Breast epithelium (tissue), 3 donors: ENCODE measurements around the gene FOXL1.

Source experiments
- POLR2A ChIP-seq: fragments of 450-650 bp; IDR thresholded peaks from one replicate; pipeline ENCODE4 v1.6.1; 2016; ENCODE audit warnings: antibody characterized with exemption, mild to moderate bottlenecking, moderate library complexity
- POLR2AphosphoS5 ChIP-seq, 3 donors: sonication (generic); formaldehyde crosslinking; IDR thresholded peaks; one replicate each; pipeline ENCODE4 v1.6.1; 2017; ENCODE audit warnings: antibody characterized with exemption in 3 of 3
- TF ChIP-seq, protein P1 (sequence below), 3 donors: fragments of 450-650 bp; IDR thresholded peaks; one replicate each; pipeline ENCODE4 v1.5.1; 2016 to 2017; ENCODE audit warnings: antibody characterized with exemption in 3 of 3, mild to moderate bottlenecking in 3 of 3, moderate library complexity in 3 of 3

DNA sequence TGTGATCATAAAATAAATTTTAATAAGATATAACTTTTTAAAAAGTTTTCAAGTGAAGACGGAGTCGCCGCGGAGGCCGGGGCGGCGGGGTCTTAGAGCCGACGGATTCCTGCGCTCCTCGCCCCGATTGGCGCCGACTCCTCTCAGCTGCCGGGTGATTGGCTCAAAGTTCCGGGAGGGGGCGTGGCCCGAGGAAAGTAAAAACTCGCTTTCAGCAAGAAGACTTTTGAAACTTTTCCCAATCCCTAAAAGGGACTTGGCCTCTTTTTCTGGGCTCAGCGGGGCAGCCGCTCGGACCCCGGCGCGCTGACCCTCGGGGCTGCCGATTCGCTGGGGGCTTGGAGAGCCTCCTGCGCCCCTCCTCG, 11.8 kb upstream of the FOXL1 start, which contains the start of gene FOXC2:
- TF ChIP-seq, protein P1, sequence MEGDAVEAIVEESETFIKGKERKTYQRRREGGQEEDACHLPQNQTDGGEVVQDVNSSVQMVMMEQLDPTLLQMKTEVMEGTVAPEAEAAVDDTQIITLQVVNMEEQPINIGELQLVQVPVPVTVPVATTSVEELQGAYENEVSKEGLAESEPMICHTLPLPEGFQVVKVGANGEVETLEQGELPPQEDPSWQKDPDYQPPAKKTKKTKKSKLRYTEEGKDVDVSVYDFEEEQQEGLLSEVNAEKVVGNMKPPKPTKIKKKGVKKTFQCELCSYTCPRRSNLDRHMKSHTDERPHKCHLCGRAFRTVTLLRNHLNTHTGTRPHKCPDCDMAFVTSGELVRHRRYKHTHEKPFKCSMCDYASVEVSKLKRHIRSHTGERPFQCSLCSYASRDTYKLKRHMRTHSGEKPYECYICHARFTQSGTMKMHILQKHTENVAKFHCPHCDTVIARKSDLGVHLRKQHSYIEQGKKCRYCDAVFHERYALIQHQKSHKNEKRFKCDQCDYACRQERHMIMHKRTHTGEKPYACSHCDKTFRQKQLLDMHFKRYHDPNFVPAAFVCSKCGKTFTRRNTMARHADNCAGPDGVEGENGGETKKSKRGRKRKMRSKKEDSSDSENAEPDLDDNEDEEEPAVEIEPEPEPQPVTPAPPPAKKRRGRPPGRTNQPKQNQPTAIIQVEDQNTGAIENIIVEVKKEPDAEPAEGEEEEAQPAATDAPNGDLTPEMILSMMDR (IDR thresholded peaks at IDR 0.05) = no peak
- TF ChIP-seq POLR2A (no peak), POLR2AphosphoS5 (IDR thresholded peaks at IDR 0.05) (no peak)
